ENCODE measurements around the gene HOXA2.

HOXA2 gene

DNA sequence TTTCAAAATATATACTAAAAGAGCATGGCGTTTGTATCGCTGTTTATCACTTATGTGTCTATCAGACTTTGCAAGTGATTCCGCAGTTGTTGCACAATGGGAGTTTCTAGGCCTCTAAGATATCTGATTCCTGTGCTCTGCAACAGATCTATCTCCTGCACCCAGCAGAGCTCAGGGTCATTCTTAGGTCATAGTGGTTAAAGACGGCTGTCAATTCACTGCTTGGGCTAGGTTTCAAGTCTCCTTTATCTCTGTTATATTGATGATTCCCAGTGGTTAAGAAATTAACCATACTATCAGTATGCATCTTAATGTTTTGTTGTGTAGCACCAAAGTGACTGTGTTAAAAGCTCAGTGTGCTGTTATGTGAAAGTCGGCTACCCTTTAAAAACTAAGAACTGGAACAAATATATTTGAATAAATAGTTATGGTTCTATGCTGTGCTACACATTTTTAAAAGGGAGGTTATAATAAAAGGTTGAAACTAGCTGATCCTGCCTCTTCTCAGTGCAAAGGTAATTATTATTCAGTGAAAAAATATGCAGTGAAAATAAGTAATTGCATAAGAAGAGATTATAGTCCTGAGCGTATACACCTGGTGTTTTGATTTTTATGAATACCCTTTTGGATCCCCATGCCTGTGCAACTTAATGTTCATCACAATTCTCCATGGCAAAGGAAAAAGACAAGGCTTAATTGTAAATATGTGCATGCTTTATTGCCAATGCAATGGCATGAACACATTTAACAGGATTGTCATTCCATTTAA, 30.7 kb downstream of the HOXA2 start:
- no peak for DNase-seq

DNA sequence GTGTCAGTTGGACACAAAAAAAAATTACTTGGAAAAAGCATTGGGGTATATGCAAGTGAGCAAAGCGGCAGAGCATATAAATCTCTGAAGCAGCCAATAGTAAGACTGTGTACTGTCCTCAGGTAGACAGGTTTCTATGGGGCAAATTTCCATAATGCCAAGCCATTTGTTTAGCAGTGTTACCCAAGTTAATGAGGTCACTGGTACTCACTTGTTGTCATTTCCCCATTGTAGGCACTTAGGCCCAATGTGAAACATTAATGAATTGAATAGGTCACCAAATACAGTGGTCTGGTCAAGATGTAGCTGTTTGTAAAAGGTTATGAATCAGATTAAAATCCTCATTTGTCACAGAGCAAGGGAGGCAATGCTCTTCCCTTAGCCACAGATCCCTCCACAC, 34.2 kb downstream of the HOXA2 start:
- no peak for DNase-seq

- no peak for DNase-seq
Observed at GRCh38 chr7:27066148-27066547, 36.3 kb downstream of the HOXA2 start.

- no peak for DNase-seq
Observed at GRCh38 chr7:27065709-27066108, 36.8 kb downstream of the HOXA2 start.

- no peak for DNase-seq
Observed at GRCh38 chr7:27064661-27065060, 37.8 kb downstream of the HOXA2 start.

DNA sequence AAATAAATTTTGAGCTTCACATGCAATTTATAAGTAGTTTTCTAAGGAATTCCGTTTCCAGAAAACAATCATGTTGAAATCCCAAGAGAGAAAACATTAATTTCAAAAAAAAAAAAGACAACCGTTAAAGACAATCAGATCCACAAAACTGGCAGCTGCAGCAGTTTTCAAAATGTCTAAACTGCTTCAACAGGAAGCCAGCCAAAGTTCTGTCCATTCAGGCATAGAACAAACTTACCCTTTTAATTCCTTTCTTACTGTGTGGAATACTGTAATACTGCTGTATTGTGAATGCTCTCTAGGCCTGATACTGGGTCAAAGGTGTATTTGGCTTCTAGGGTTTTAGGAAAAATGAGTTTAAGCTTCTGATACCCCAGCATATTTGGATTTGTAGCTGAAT, 38.3 kb downstream of the HOXA2 start:
- no peak for DNase-seq

DNA sequence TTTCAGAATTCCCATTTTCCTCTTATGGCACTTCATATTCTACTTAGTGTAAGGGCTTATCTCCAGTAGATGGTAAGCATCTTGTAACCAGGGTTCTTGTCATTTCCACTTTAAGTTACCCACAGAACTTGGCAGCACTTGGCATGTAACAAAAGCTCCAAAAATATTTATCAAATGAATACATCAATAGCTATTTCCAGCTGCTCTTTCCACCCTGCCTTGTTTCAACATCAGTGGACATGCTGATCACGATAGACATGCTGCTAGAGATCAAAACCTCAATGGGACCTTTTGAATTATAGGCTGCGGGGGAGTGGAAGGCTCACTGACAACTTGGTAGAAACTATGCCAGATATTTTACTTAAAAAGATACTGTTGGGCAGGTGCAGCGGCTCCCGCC, 39.5 kb downstream of the HOXA2 start:
- DNase-seq, result no peak

- DNase-seq, result no peak
Observed at GRCh38 chr7:27053153-27053552, 49.3 kb downstream of the HOXA2 start.

DNA sequence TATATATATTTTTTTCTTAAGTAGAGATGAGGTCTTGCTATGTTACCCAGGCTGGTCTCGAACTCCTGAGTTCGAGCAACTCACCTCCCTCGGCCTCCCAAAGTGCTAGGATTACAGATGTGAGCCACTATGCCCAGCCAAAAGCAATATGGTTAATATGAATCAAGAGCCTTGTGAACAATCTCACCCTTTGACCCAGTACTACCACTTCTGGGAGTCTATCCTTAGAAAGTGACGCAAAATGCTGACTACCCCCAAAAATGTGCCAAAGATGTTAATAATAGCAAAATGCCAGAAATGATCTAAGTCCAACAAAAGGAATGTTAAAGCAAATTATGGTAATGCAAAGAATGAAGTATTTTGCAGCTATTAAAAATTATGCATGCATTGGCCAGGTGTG, 51.0 kb downstream of the HOXA2 start:
- no peak for DNase-seq
